Lower leg skin (tissue), 4 donors: ENCODE measurements around the gene SRGN. TPM values are rescaled to one million over a fixed set of nuclear protein-coding genes. Genes with fewer than 3 reads are reported as not detected.
"Not testable (repeated sequence)": the region's sequence is repeated elsewhere in the genome, so short reads cannot be mapped to it uniquely, and the experiment has no call there.

Source experiments
- DNase-seq, 2 donors: peaks; one replicate each; pipeline ENCODE4 v3.0.0-alpha.2; 2019; ENCODE audit warnings: low spot score in 2 of 2
- H3K4me3 ChIP-seq: fragments of 200-600 bp; sonication (generic); 2 replicates; pipeline ENCODE4 v1.5.1; 2017; ENCODE audit warnings: mild to moderate bottlenecking, low read depth; ENCODE audit not compliant: poor library complexity, severe bottlenecking
- CTCF ChIP-seq, 3 donors: fragments of 450-650 bp; IDR thresholded peaks; one replicate each; pipeline ENCODE4 v1.5.1; 2016; ENCODE audit warnings: antibody characterized with exemption in 3 of 3, mild to moderate bottlenecking in 3 of 3, moderate library complexity in 2 of 3
- POLR2A ChIP-seq, 2 donors: fragments of 450-650 bp; IDR thresholded peaks; one replicate each; pipeline ENCODE4 v1.6.1; 2016 to 2017; ENCODE audit warnings: antibody characterized with exemption in 2 of 2, mild to moderate bottlenecking in 1 of 2, moderate library complexity in 1 of 2
- WGBS, 2 donors: methylation state at CpG; one replicate each; pipeline ENCODE4 v1.1.5; 2018; 5-methylcytosine and 5-hydroxymethylcytosine counted together
- intact Hi-C: fragments of 100-400 bp; cut with DNase I; formaldehyde crosslinking; loops from one replicate; pipeline ENCODE4 v1.15.0; 2023; ENCODE audit warnings: low total_unique reads
- total RNA-seq, 4 donors: library from RNA; depleted of rRNA; stranded (reverse); fragments of >200 nt; gene quantifications; one replicate each; pipeline ENCODE4 v1.1.0, GENCODE V29; 2016

Gene SRGN, protein sequence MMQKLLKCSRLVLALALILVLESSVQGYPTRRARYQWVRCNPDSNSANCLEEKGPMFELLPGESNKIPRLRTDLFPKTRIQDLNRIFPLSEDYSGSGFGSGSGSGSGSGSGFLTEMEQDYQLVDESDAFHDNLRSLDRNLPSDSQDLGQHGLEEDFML
- total RNA-seq: 10 to 100 TPM; 20.6 to 39.6 (median 24.1) TPM

DNA sequence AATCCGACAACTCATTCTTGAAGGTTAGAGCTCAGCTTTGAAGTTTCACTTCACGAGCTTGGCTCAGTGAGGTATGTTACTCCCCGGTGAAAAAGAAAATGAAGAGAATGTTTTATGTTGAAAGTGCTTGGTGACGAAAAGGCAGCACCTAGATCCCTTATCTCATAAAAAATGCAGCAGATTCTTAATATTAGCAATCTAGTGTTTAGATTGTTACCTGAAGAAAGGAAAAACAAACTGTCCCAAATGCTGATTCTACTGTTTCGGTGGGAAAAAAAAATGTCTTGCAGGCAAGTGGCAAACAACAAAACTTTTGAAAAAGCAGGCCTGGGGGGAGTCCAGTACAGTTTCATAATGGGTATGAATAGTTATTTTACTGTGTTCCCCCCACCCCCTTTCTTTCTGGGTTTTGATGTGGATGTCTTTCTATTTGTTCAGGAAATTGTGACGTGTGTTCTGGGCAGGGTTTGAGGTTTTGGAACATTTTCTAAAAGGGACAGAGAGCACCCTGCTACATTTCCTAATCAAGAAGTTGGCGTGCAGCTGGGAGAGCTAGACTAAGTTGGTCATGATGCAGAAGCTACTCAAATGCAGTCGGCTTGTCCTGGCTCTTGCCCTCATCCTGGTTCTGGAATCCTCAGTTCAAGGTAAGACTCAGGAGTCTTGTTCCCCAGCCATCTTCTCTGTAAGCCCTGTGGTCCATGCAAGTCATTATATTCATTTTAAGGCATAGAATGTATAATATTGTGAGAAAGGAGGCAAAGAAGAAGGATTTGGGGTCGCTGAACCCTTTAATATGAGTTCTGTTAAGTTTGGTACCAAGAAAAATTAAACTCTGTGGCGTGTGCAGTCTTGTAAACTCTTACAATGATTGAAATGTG is at the start of gene SRGN:
TSS of gene SRGN (plus strand) at position 514 of the 881 bp plus-strand sequence. CDS start at position 569, 55 bp downstream.
- WGBS, 2 donors: 32 to 39% methylated on average over 10 of the region's 10 CpGs
- TF ChIP-seq POLR2A (IDR thresholded peaks at IDR 0.05): peak in 1 of 2 donors; percentile 19
- TF ChIP-seq CTCF (IDR thresholded peaks at IDR 0.05): no peak
- DNase-seq: peak; percentile 86 to 90
- H3K4me3 ChIP-seq: peak within 1 kb of the TSS; percentile 24
- intact Hi-C loops: no loop called here

DNA sequence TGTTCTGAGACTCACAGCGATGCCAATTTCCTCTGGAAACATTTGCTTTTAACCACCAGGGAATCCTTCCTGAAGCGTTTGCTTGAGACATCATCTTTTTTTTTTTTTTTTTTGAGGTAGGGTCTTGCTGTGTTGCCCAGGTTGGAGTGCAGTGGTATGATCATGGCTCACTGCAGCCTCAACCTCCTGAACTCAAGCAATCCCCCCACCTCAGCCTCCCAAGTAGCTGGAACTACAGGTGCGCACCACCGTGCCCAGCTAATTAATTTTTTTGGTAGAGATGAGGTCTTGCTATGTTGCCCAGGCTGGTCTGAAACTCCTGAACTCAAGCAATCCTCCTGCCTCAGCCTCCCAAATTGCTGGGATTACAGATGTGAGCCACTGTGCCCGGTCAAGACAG is 47.0 kb upstream of the SRGN start:
- DNase-seq, intact Hi-C loops, H3K4me3 ChIP-seq: not testable (repeated sequence)
- WGBS, 2 donors: 66 to 68% methylated on average over 5 of the region's 5 CpGs

- WGBS, 2 donors: 80 to 86% methylated on average over 3 to 4 of the region's 5 CpGs
- TF ChIP-seq CTCF (IDR thresholded peaks at IDR 0.05) (no peak), POLR2A (IDR thresholded peaks at IDR 0.05) (no peak)
- intact Hi-C loops: no loop called here
- no peak overlapping the region for H3K4me3 ChIP-seq
- no peak for DNase-seq
These were observed 45.5 kb upstream of the SRGN start for GRCh38 chr10:69042417-69042816.

GRCh38 chr10:69042838-69043237 is 45.1 kb upstream of the SRGN start:
- no peak for DNase-seq
- WGBS, 2 donors: 89 to 95% methylated on average over 6 of the region's 6 CpGs
- H3K4me3 ChIP-seq: no peak overlapping the region
- intact Hi-C loops: no loop called here
- no peak for TF ChIP-seq POLR2A (IDR thresholded peaks at IDR 0.05)
- TF ChIP-seq CTCF (IDR thresholded peaks at IDR 0.05): no peak

DNA sequence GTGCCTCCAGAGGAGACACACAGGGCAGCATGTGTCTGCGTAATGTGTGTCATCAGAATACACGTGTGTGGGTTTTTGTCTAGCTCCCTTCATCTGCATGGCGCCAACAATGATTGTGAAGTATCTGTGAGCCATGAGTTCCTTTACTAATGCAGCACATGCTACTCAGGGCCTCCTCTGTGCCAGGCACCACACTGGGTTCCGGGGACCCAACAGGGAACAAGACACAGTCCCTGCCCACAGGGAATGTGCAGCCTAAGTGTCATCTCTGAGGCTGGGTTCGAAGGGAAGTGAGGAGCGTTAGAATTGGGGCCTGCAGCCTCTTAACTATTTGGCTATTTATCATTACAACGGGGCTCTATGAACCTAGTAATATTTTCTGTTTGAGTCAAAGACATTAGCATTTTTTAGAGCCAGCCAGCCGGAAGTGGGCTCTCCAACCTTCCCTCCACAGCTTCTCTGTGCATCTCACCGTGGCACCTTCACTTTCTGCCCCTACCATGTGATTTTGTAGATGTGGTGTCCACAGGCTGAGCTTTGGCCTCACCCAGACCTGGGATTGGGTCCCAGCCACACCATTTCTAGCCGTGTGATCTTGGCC is 43.9 kb upstream of the SRGN start:
- no peak overlapping the region for H3K4me3 ChIP-seq
- no peak for DNase-seq
- 71 to 82% methylated on average over 10 of the region's 10 CpGs for WGBS, 2 donors
- intact Hi-C loops: no loop called here
- TF ChIP-seq POLR2A (IDR thresholded peaks at IDR 0.05) (no peak), CTCF (IDR thresholded peaks at IDR 0.05) (no peak)

DNA sequence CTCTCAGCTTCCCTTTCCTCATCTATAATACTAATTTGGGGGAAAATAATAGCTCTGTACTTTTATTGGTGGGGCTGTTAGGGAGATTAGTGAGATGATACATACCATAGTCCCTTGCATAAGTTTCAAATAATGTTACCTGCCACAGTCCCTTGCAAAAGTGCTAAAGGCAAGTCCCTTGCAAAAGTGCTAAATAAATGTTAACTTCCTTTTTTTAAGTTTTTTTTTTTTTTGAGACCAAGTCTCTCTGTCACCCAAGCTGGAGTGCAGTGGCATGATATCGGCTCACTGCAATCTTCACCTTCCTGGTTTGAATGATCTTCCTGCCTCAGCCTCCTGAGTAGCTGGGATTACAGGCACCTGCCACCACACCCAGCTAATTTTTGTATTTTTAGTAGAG is 43.4 kb upstream of the SRGN start:
- no peak for DNase-seq
- intact Hi-C loops: no loop called here
- WGBS, 2 donors: 53 to 71% methylated on average over 1 of the region's 1 CpG
- no peak overlapping the region for H3K4me3 ChIP-seq
- TF ChIP-seq CTCF (IDR thresholded peaks at IDR 0.05): no peak
- no peak for TF ChIP-seq POLR2A (IDR thresholded peaks at IDR 0.05)
